LHCN-M2 (cell line): ENCODE measurements around the gene DCDC1. TPM values are rescaled to one million over a fixed set of nuclear protein-coding genes. Genes with fewer than 3 reads are reported as not detected.

Experiments used
- DNase-seq: peaks from one replicate; pipeline ENCODE4 v3.0.0-alpha.2; 2012; ENCODE audit warnings: low read depth
- polyA plus RNA-seq: library from polyadenylated mRNA; unstranded; fragments of >200 nt; gene quantifications from one replicate; pipeline ENCODE4 v1.2.1, GENCODE V29; 2012; ENCODE audit warnings: missing spikeins
- total RNA-seq: library from RNA; depleted of rRNA; stranded (reverse); fragments of >200 nt; gene quantifications from 2 replicates; pipeline ENCODE4 v1.2.3, GENCODE V29; 2014; rRNA removed

The DCDC1 gene
- 0.40 and 0.71 TPM in 2 replicates for total RNA-seq
- polyA plus RNA-seq: 0.07 TPM

GRCh38 chr11:31369348-31370329 is at the start of gene DCDC1, which contains the start of gene DNAJC24:
Gene DCDC1 (minus strand): TSS chr11:31369739. CDS start chr11:31328280, 41,459 bp downstream.
Gene DNAJC24 (plus strand): TSS chr11:31369860. CDS start chr11:31370749, 889 bp downstream.
- DNase-seq: peak; percentile 85

GRCh38 chr11:31419138-31419537 is 49.6 kb upstream of the DCDC1 start:
- DNase-seq: no peak

- no peak for DNase-seq
Observed at GRCh38 chr11:31417816-31418215, 48.3 kb upstream of the DCDC1 start.

GRCh38 chr11:31417357-31417756 is 47.8 kb upstream of the DCDC1 start:
- no peak for DNase-seq

- no peak for DNase-seq
Observed at GRCh38 chr11:31415435-31415834, 45.9 kb upstream of the DCDC1 start.

- DNase-seq: no peak
Observed at GRCh38 chr11:31414338-31414737, 44.8 kb upstream of the DCDC1 start.

GRCh38 chr11:31412946-31413345 is 43.4 kb upstream of the DCDC1 start:
- peak; percentile 43 for DNase-seq

GRCh38 chr11:31408201-31408600 is 38.7 kb upstream of the DCDC1 start:
- DNase-seq: no peak

- no peak for DNase-seq
Observed at GRCh38 chr11:31404614-31405013, 35.1 kb upstream of the DCDC1 start.

- peak; percentile 15 for DNase-seq
Observed at GRCh38 chr11:31397239-31397834, 27.8 kb upstream of the DCDC1 start.

GRCh38 chr11:31387379-31387778 is 17.8 kb upstream of the DCDC1 start:
- DNase-seq: no peak

GRCh38 chr11:31383116-31383515 is 13.6 kb upstream of the DCDC1 start:
- DNase-seq: no peak

GRCh38 chr11:31375879-31376278 is 6.3 kb upstream of the DCDC1 start:
- DNase-seq: no peak

- DNase-seq: no peak
Observed at GRCh38 chr11:31366795-31367194, 2.7 kb downstream of the DCDC1 start.

- DNase-seq: no peak
Observed at GRCh38 chr11:31361743-31362142, 7.8 kb downstream of the DCDC1 start.

GRCh38 chr11:31355817-31356216 is 13.7 kb downstream of the DCDC1 start:
- DNase-seq: no peak

- peak; percentile 7 for DNase-seq
Observed at GRCh38 chr11:31355131-31355530, 14.4 kb downstream of the DCDC1 start.

- DNase-seq: no peak
Observed at GRCh38 chr11:31351168-31351567, 18.4 kb downstream of the DCDC1 start.

- DNase-seq: peak; percentile 16
Observed at GRCh38 chr11:31340903-31341572, 28.5 kb downstream of the DCDC1 start.

GRCh38 chr11:31337806-31338205 is 31.7 kb downstream of the DCDC1 start:
- DNase-seq: no peak

GRCh38 chr11:31328697-31329096 is 40.8 kb downstream of the DCDC1 start:
- DNase-seq: no peak

GRCh38 chr11:31327417-31327816 is 42.1 kb downstream of the DCDC1 start:
- no peak for DNase-seq
